Progenitor cell of endocrine pancreas (in vitro differentiated cells): Measurements from ENCODE around the gene OR52W1. TPM values are rescaled to one million over a fixed set of nuclear protein-coding genes. Genes with fewer than 3 reads are reported as not detected.

Experiments
- DNase-seq: peaks from one replicate; pipeline ENCODE4 v3.0.0; 2021; ENCODE audit warnings: low spot score; ENCODE audit not compliant: unreplicated experiment
- H3K27ac Mint-ChIP-seq: 2 replicates; pipeline ENCODE4 v1.8.0; 2021; ENCODE audit warnings: mild to moderate bottlenecking, moderate library complexity, mixed read lengths
- H3K27me3 Mint-ChIP-seq: 2 replicates; pipeline ENCODE4 v1.8.0; 2021; ENCODE audit warnings: mixed read lengths
- H3K36me3 Mint-ChIP-seq: 2 replicates; pipeline ENCODE4 v1.8.0; 2022; ENCODE audit warnings: mixed read lengths; ENCODE audit not compliant: insufficient read depth
- H3K4me1 Mint-ChIP-seq: 2 replicates; pipeline ENCODE4 v1.8.0; 2021; ENCODE audit warnings: low read depth, mixed read lengths
- H3K4me3 Mint-ChIP-seq: 2 replicates; pipeline ENCODE4 v1.8.0; 2021; ENCODE audit warnings: low read depth, mild to moderate bottlenecking, moderate library complexity, mixed read lengths
- H3K9me3 Mint-ChIP-seq: 2 replicates; pipeline ENCODE4 v1.8.0; 2021; ENCODE audit warnings: low read depth, mixed read lengths
- CTCF ChIP-seq: fragments of 200-600 bp; sonication (generic); IDR thresholded peaks from one replicate; pipeline ENCODE4 v1.5.0; 2021; ENCODE audit warnings: antibody characterized with exemption, mild to moderate bottlenecking; ENCODE audit not compliant: unreplicated experiment
- total RNA-seq: library from RNA; stranded (reverse); gene quantifications from 2 replicates; pipeline ENCODE4 v1.2.1, GENCODE V29; 2021

Gene OR52W1
- total RNA-seq, 1 donor from 2014 or later = not detected

- DNase-seq = no peak
- TF ChIP-seq CTCF = no peak
- no peaks in the 10 kb centered on the region for H3K9me3 Mint-ChIP-seq
- H3K4me1 Mint-ChIP-seq = no peaks in the 10 kb centered on the region
- H3K27me3 Mint-ChIP-seq = no peaks in the 10 kb centered on the region
- H3K4me3 Mint-ChIP-seq = no peak within 1 kb of the TSS
- H3K27ac Mint-ChIP-seq = no peak within 1 kb of the TSS
- peaks cover 5% of the 10 kb centered on the region for H3K36me3 Mint-ChIP-seq
These were observed 6.3 kb downstream of the OR52W1 start, which contains the start of gene C11orf42 for GRCh38 chr11:6205366-6205765. Gene C11orf42, plus strand, starts transcription at chr11:6205557. Its CDS starts 59 bp downstream, at chr11:6205616.

GRCh38 chr11:6206456-6207180 is 7.6 kb downstream of the OR52W1 start:
- Mint-ChIP-seq H3K4me1 (no peaks in the 10 kb centered on the region), H3K9me3 (no peaks in the 10 kb centered on the region)
- TF ChIP-seq CTCF = no peak

GRCh38 chr11:6209801-6210200 is 10.8 kb downstream of the OR52W1 start:
- no peak for DNase-seq
- H3K27ac Mint-ChIP-seq = no peak overlapping the region
- no peak overlapping the region for H3K4me3 Mint-ChIP-seq
- no peaks in the 10 kb centered on the region for H3K9me3 Mint-ChIP-seq
- no peaks in the 10 kb centered on the region for H3K27me3 Mint-ChIP-seq
- TF ChIP-seq CTCF = no peak
- H3K36me3 Mint-ChIP-seq = peaks cover 8% of the 10 kb centered on the region
- no peaks in the 10 kb centered on the region for H3K4me1 Mint-ChIP-seq

More at GRCh38 chr11:6206456-6207180, 7.6 kb downstream of the OR52W1 start:
- no peak overlapping the region for H3K4me3 Mint-ChIP-seq
- peaks cover 7% of the 10 kb centered on the region for H3K36me3 Mint-ChIP-seq
- H3K27ac Mint-ChIP-seq = no peak overlapping the region
- no peak for DNase-seq
- H3K27me3 Mint-ChIP-seq = no peaks in the 10 kb centered on the region

- no peak for TF ChIP-seq CTCF
- Mint-ChIP-seq H3K27me3 (no peaks in the 10 kb centered on the region), H3K36me3 (peaks cover 9% of the 10 kb centered on the region), H3K9me3 (no peaks in the 10 kb centered on the region), H3K4me3 (no peak overlapping the region), H3K4me1 (no peaks in the 10 kb centered on the region), H3K27ac (no peak overlapping the region)
- DNase-seq = no peak
These were observed 11.4 kb downstream of the OR52W1 start for GRCh38 chr11:6210274-6210955.

GRCh38 chr11:6214530-6214929 is 15.5 kb downstream of the OR52W1 start:
- H3K4me3 Mint-ChIP-seq = no peak overlapping the region
- TF ChIP-seq CTCF = no peak
- H3K36me3 Mint-ChIP-seq = peaks cover 9% of the 10 kb centered on the region
- DNase-seq = no peak
- H3K9me3 Mint-ChIP-seq = no peaks in the 10 kb centered on the region
- H3K27me3 Mint-ChIP-seq = no peaks in the 10 kb centered on the region
- H3K27ac Mint-ChIP-seq = no peak overlapping the region
- H3K4me1 Mint-ChIP-seq = no peaks in the 10 kb centered on the region
